MM.1S (cell line): ENCODE data around the gene POLG2.
"Not testable (repeated sequence)": the region's sequence is repeated elsewhere in the genome, so short reads cannot be mapped to it uniquely, and the experiment has no call there.

Experiments used
- DNase-seq: peaks from one replicate; pipeline ENCODE4 v3.0.0-alpha.2; 2015
- H2AFZ ChIP-seq: fragments of 300-600 bp; sonication (generic); 2 replicates; pipeline ENCODE4 v1.6.0; 2016; ENCODE audit warnings: antibody characterized with exemption, low read length
- H3F3A ChIP-seq: fragments of 300-600 bp; sonication (generic); 2 replicates; pipeline ENCODE4 v1.6.1; 2016; ENCODE audit warnings: mild to moderate bottlenecking, antibody characterized with exemption, low read length, moderate library complexity, mixed read lengths; ENCODE audit not compliant: insufficient read depth
- H3K27ac ChIP-seq: fragments of 300-600 bp; sonication (generic); 2 replicates; pipeline ENCODE4 v1.5.1; 2016; ENCODE audit warnings: mild to moderate bottlenecking, low read length
- H3K27me3 ChIP-seq: fragments of 300-600 bp; sonication (generic); replicated peaks from 2 replicates; pipeline ENCODE4 v1.6.0; 2016; ENCODE audit warnings: low read length; ENCODE audit not compliant: insufficient read depth
- H3K36me3 ChIP-seq: fragments of 300-600 bp; sonication (generic); replicated peaks from 2 replicates; pipeline ENCODE4 v1.6.1; 2016; ENCODE audit warnings: mild to moderate bottlenecking, low read length, mixed read lengths; ENCODE audit not compliant: insufficient read depth
- H3K4me1 ChIP-seq: fragments of 300-600 bp; sonication (generic); 2 replicates; pipeline ENCODE4 v1.6.1; 2016; ENCODE audit warnings: low read length, mixed read lengths
- H3K4me2 ChIP-seq: fragments of 300-600 bp; sonication (generic); 2 replicates; pipeline ENCODE4 v1.6.0; 2016; ENCODE audit warnings: low read depth, low read length
- H3K4me3 ChIP-seq: fragments of 300-600 bp; sonication (generic); 2 replicates; pipeline ENCODE4 v1.5.1; 2016; ENCODE audit warnings: low read length, mixed read lengths
- H3K79me2 ChIP-seq: fragments of 300-600 bp; sonication (generic); 2 replicates; pipeline ENCODE4 v1.6.1; 2016; ENCODE audit warnings: mixed run types, low read length, mixed read lengths
- H3K9ac ChIP-seq: fragments of 300-600 bp; sonication (generic); 2 replicates; pipeline ENCODE4 v1.6.1; 2016; ENCODE audit warnings: low read length, mixed read lengths
- H3K9me2 ChIP-seq: fragments of 300-600 bp; sonication (generic); replicated peaks from 2 replicates; pipeline ENCODE4 v1.6.1; 2016; ENCODE audit warnings: mild to moderate bottlenecking, low read length, mixed read lengths; ENCODE audit not compliant: insufficient read depth
- H3K9me3 ChIP-seq: fragments of 300-600 bp; sonication (generic); replicated peaks from 2 replicates; pipeline ENCODE4 v1.6.1; 2016; ENCODE audit warnings: mild to moderate bottlenecking, low read length, mixed read lengths; ENCODE audit not compliant: insufficient read depth
- H4K20me1 ChIP-seq: fragments of 300-600 bp; sonication (generic); 2 replicates; pipeline ENCODE4 v1.6.1; 2016; ENCODE audit warnings: mild to moderate bottlenecking, low read length, moderate library complexity, mixed read lengths; ENCODE audit not compliant: insufficient read depth
- EZH2 ChIP-seq: fragments of 300-600 bp; sonication (generic); optimal IDR thresholded peaks from 2 replicates; pipeline ENCODE3; 2017; ENCODE audit warnings: low read depth, mild to moderate bottlenecking, antibody characterized with exemption, low read length, mixed read lengths
- EZH2phosphoT487 ChIP-seq: fragments of 300-600 bp; sonication (generic); IDR thresholded peaks from 2 replicates; pipeline ENCODE4 v1.6.1; 2018; ENCODE audit warnings: antibody characterized with exemption, low read length
- TF ChIP-seq, protein P1 (sequence below): fragments of 300-600 bp; sonication (generic); IDR thresholded peaks from 2 replicates; pipeline ENCODE4 v1.5.1; 2016; ENCODE audit warnings: antibody characterized with exemption, low read length, mixed read lengths

The POLG2 gene

DNA sequence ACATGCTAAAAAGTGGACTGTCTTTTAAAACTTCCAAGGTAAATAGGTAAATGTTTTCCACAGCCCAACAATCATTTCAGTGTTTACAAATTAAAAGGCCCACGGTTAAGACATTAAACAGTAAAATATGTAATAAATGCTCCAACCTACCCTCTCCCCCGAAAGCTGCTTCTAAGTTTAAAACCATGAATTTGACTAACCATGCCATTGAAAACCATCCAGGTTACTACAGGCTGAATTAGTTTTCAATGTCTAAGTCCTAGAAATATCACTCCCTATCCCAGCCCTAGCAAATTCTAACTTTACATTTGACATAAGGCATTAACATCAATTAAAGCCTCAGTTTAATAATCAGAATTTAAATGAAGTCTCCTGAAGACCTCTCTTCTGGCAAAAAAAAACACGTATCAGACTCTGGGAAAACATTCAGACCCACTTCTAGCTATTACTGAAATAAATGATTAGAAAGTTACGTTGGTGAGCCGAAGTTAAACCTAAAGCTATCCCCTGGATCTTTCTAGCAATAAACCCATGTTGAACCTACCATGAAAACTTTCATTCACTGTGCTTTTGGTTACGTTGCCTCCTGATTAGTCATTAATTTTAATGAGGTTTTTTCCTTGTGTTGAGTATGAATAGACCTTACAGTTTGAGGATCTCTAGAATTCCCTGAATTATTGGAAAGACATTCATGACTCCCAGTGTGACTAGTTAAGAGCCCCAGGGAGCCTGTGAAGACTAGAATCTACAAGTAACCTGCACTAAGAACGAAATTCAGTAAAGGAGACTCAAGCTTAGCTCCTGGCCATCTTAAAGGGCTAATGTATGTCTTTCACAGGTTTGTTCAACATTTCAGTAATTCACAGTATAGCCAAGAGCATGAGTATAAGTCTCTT, 1.7 kb upstream of the POLG2 start:
- no peak for DNase-seq
- Histone ChIP-seq H3K4me3 (0 out of 2 replicates have a peak overlapping the region, but pooled peaks have one; percentile 89), H3K9me2 (no peaks in the 10 kb centered on the region), H4K20me1 (peaks cover 31% of the 10 kb centered on the region), H3K79me2 (peaks cover 68% of the 10 kb centered on the region), H3K4me1 (peaks cover 46% of the 10 kb centered on the region), H3F3A (peaks cover 69% of the 10 kb centered on the region), H3K36me3 (peaks cover 33% of the 10 kb centered on the region), H2AFZ (no peak overlapping the region), H3K4me2 (peak overlapping the region; percentile 89; the same call in 1 of the 2 replicates), H3K9me3 (no peaks in the 10 kb centered on the region), H3K27me3 (no peaks in the 10 kb centered on the region), H3K9ac (peak overlapping the region; percentile 51; the same call in 1 of the 2 replicates), H3K27ac (peak overlapping the region; percentile 86; the same call in 1 of the 2 replicates)
- TF ChIP-seq, protein P1, sequence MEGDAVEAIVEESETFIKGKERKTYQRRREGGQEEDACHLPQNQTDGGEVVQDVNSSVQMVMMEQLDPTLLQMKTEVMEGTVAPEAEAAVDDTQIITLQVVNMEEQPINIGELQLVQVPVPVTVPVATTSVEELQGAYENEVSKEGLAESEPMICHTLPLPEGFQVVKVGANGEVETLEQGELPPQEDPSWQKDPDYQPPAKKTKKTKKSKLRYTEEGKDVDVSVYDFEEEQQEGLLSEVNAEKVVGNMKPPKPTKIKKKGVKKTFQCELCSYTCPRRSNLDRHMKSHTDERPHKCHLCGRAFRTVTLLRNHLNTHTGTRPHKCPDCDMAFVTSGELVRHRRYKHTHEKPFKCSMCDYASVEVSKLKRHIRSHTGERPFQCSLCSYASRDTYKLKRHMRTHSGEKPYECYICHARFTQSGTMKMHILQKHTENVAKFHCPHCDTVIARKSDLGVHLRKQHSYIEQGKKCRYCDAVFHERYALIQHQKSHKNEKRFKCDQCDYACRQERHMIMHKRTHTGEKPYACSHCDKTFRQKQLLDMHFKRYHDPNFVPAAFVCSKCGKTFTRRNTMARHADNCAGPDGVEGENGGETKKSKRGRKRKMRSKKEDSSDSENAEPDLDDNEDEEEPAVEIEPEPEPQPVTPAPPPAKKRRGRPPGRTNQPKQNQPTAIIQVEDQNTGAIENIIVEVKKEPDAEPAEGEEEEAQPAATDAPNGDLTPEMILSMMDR, result no peak
- TF ChIP-seq EZH2phosphoT487, result no peak
- TF ChIP-seq EZH2, result no peak

DNA sequence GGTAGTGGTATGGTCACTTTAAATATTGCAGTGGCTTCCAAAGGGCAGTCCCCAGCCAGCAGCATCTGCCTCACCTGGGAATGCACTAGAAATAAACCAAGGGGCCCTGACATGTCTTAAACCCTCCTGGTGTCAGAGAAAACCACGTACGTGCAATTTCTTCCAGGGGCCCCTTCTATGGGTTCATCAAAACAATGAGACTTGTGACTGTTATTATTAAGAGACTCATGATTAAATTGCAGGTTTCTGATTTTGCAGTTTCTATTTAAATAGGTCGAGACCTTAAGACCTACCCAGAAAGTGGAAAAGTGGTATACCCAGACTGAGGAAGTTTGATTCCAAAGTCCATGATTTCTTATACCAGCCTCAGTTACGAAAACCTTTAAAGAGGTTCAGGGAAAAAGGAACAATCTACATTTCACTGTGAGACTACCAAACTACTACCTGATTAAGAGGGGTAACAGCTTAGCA, 746 bp upstream of the POLG2 start:
- peak overlapping the region; percentile 86 for H3K27ac ChIP-seq
- DNase-seq, result no peak
- no peaks in the 10 kb centered on the region for H3K9me2 ChIP-seq
- peaks cover 37% of the 10 kb centered on the region for H3K4me1 ChIP-seq
- TF ChIP-seq, protein P1, result no peak
- no peak for TF ChIP-seq EZH2
- TF ChIP-seq EZH2phosphoT487, result no peak
- peaks cover 22% of the 10 kb centered on the region for H4K20me1 ChIP-seq
- H3K36me3 ChIP-seq, result peaks cover 23% of the 10 kb centered on the region
- no peaks in the 10 kb centered on the region for H3K27me3 ChIP-seq
- H3K9me3 ChIP-seq, result no peaks in the 10 kb centered on the region
- H3F3A ChIP-seq, result peaks cover 64% of the 10 kb centered on the region
- peak overlapping the region; percentile 51 for H3K9ac ChIP-seq
- peak overlapping the region; percentile 89 for H3K4me3 ChIP-seq
- peaks cover 58% of the 10 kb centered on the region for H3K79me2 ChIP-seq
- no peak overlapping the region for H2AFZ ChIP-seq
- H3K4me2 ChIP-seq, result peak overlapping the region; percentile 89

DNA sequence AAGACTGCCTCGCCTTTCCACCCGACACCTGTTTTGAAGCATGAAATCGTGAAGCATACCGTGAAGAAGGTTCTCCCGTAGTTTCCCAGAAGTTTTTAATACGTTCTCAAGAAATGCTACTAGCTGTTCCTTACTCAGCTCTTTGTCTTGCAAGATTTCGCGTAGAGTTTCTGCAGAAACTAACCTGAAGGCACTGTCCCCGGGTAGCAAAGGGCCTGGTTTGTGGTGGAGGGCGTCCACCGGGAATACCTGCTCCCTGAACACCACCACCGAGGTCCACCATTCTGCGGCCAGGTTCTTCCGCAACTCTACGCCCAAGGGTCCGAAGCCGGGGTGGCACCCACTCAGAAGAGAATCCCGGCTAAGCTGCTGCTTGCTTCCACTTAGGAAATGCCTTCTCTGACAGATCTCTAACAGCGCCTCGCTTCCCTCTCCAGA, 487 bp downstream of the POLG2 start:
- H3K4me2 ChIP-seq, result peak overlapping the region; percentile 89
- no peaks in the 10 kb centered on the region for H3K9me2 ChIP-seq
- H3K9me3 ChIP-seq, result no peaks in the 10 kb centered on the region
- H3K27ac ChIP-seq, result peak overlapping the region; percentile 86; the same call in 1 of the 2 replicates
- peaks cover 24% of the 10 kb centered on the region for H3K4me1 ChIP-seq
- H3K79me2 ChIP-seq, result peaks cover 46% of the 10 kb centered on the region
- no peaks in the 10 kb centered on the region for H3K27me3 ChIP-seq
- H3F3A ChIP-seq, result peaks cover 51% of the 10 kb centered on the region
- peak overlapping the region; percentile 92 for H2AFZ ChIP-seq
- peak overlapping the region; percentile 51 for H3K9ac ChIP-seq
- H3K4me3 ChIP-seq, result peak overlapping the region; percentile 89
- peaks cover 10% of the 10 kb centered on the region; the same call in 1 of the 2 replicates for H4K20me1 ChIP-seq
- DNase-seq, result no peak
- peaks cover 11% of the 10 kb centered on the region for H3K36me3 ChIP-seq
- TF ChIP-seq EZH2 (no peak), EZH2phosphoT487 (no peak)
- TF ChIP-seq, protein P1, result no peak

DNA sequence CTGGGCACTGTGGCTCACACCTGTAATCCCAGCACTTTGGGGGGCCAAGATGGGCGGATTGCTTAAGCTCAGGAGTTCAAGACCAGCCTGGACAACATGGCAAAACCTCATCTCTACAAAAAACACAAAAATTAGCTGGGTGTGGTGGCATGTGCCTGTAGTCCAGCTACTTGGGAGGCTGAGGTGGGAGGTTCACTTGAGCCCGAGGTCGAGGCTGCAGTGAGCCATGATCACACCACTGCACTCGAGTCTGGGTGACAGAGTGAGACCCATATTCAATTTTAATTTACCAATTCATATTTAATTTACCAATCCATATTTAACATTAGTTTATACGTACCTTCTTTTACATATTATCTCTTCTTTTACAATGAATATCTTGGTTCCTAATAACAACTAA, 1.6 kb downstream of the POLG2 start:
- H3K9ac ChIP-seq, H3K27me3 ChIP-seq, H2AFZ ChIP-seq, H3K9me3 ChIP-seq, H3K4me3 ChIP-seq, H3K27ac ChIP-seq, DNase-seq, H3K9me2 ChIP-seq, H3K36me3 ChIP-seq, H4K20me1 ChIP-seq: not testable (repeated sequence)
- Histone ChIP-seq H3K4me1 (peaks cover 16% of the 10 kb centered on the region; the same call in 1 of the 2 replicates), H3K79me2 (peaks cover 35% of the 10 kb centered on the region), H3F3A (peaks cover 41% of the 10 kb centered on the region), H3K4me2 (peak overlapping the region; percentile 89; the same call in 1 of the 2 replicates)
